ENCODE measurements around the gene STK11.
A peak's percentile ranks its signal among the peaks of the same experiment; 100 is the strongest.

Gene STK11

GRCh38 chr19:1249298-1249989 lies 43.9 kb downstream of the STK11 start:
- peak overlapping the region; percentile 77 for H3K4me3 ChIP-seq (ENCODE audit: low read depth, low read length)
- in situ Hi-C loops (cut with HindIII; ENCODE audit: low sequenced_read_pairs): no loop called here
- no peak for TF ChIP-seq CTCF (IDR thresholded peaks at IDR 0.05; ENCODE audit: low read depth, low read length, missing control alignments)
- DNase-seq (ENCODE audit: low read depth): peak; percentile 88

GRCh38 chr19:1249990-1250436 lies 44.4 kb downstream of the STK11 start:
- peak overlapping the region; percentile 77 for H3K4me3 ChIP-seq (ENCODE audit: low read depth, low read length)
- in situ Hi-C loops (cut with HindIII; ENCODE audit: low sequenced_read_pairs): no loop called here
- TF ChIP-seq CTCF (IDR thresholded peaks at IDR 0.05; ENCODE audit: low read depth, low read length, missing control alignments): no peak
- no peak for DNase-seq (ENCODE audit: low read depth)

DNA sequence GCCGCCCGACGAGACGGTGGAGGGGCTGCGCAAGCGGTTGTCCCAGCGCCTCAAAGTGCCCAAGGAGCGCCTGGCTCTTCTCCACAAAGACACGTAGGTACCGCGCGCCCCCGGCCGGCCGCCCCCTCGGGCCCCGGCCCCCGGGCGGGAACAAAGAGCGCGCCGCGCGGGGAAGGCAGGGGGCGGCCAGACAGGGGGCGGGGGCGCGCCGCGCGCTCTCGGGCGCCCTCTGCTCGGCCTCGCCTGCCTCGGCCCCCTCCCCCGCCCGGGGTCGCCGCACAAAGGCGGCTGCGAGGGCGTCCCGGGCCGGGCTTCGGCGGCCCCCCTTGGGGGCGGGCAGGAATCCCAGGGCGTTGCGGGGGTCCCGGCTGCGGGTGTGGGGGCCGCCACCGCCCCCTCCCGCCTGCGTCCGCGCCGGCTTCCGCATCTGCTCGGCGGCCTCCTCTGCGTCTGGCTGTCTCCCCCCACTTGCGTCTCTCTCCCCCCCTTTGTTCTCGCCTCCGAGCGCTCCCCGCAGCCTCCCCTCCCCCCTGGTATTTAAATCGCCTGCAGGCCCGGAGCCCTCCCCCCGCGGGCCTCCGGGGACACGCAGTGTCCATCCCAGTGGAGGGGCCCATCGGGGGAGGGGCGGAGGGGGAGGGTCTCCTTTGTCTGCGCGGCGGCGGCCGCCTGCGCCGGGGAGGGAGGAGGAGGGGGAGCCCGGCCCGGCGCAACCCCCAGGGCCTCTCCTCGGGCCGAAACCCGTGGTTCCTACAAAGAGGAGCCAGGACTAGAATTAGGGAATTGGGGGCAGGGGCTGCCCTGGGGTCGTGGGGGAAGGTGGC lies 45.1 kb downstream of the STK11 start:
- TF ChIP-seq CTCF (IDR thresholded peaks at IDR 0.05; ENCODE audit: low read depth, low read length, missing control alignments): no peak
- DNase-seq (ENCODE audit: low read depth): no peak
- in situ Hi-C loops (cut with HindIII; ENCODE audit: low sequenced_read_pairs): no loop called here
- H3K4me3 ChIP-seq (ENCODE audit: low read depth, low read length): peak overlapping the region; percentile 77

DNA sequence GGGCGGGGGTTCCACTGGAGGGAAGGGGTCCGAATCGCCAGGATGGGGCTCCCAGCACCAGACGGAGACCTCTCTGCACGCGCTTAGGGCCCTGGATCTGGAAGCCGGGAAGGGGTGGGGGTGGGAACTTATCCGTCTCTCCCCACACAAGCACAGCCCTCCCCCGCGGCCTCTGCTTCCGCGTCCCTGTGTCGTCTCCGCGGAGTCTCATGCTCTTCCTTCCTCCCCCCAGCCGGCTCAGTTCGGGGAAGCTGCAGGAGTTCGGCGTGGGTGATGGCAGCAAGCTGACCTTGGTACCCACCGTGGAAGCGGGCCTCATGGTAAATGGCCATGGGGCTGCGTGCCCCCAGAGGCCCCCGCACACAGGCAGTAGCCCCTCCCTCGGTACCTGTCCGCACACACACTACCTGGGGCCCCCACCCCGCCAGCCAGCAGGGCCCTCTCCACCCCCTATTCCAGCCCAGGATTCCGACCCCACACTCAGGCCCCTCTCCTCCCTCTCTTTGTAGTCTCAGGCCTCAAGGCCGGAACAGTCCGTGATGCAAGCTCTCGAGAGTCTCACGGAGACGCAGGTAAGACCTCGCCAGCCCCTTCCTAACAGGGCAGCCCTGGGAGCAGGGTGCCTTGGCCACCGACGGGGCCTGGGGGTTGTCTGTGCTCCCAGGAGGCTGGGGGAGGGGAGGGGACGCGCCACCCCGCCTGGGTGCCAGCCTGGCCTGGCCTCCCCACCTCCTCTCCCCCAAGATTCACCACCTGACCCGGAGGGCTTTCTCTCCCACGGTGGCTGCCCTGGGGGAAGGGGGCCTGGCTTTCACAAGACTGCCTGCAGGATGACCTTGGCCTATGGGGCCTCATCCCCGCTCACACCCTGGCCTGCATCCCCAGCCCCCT lies 46.0 kb downstream of the STK11 start:
- DNase-seq (ENCODE audit: low read depth): no peak
- no peak for TF ChIP-seq CTCF (IDR thresholded peaks at IDR 0.05; ENCODE audit: low read depth, low read length, missing control alignments)
- peak overlapping the region; percentile 77 for H3K4me3 ChIP-seq (ENCODE audit: low read depth, low read length)
- in situ Hi-C loops (cut with HindIII; ENCODE audit: low sequenced_read_pairs): no loop called here

GRCh38 chr19:1252221-1252820 lies 46.7 kb downstream of the STK11 start:
- DNase-seq (ENCODE audit: low read depth): no peak

More at GRCh38 chr19:1252221-1252820, 46.7 kb downstream of the STK11 start:
- peak overlapping the region; percentile 77 for H3K4me3 ChIP-seq (ENCODE audit: low read depth, low read length)
- in situ Hi-C loops (cut with HindIII; ENCODE audit: low sequenced_read_pairs): no loop called here
- TF ChIP-seq CTCF (IDR thresholded peaks at IDR 0.05; ENCODE audit: low read depth, low read length, missing control alignments): no peak
